ENCODE results near the gene GPC6.

- TF ChIP-seq CTCF (conservative IDR thresholded peaks at IDR 0.05) (no peak), ZFX (IDR thresholded peaks at IDR 0.05) (no peak)
Measured at GRCh38 chr13:94157705-94158218, 931.2 kb downstream of the GPC6 start.
